ENCODE results near the gene ADAT2. TPM values are rescaled to one million over a fixed set of nuclear protein-coding genes. Genes with fewer than 3 reads are reported as not detected.

The ADAT2 gene
- total and polyA plus RNA-seq, 2 of the 4 experiments (the other 2 are of a cell fraction) = 2.7 to 5.4 TPM

DNA sequence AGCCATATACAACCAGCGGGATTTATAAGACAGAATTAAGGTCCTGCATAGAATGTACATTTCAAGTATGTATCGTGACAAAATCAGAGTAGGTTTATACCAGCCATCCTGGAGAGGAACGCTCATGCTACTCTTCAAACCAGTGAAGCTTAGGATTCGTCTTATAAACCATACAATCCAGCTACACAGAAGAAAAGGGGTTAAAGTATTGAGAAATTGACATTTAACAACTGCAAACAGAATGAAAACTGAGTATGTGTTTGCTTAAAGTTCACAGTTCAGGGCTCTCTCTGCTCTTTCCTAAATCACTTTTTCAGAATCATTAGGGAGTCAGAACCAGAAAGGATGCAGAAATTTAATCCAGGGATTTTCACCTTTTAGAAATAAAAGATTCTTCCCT, 17.9 kb downstream of the ADAT2 start:
- Histone ChIP-seq H2BK120ac (ENCODE audit: low read depth, low read length) (no peak overlapping the region), H3K9ac (ENCODE audit: low read depth, low read length) (no peak overlapping the region), H3K18ac (ENCODE audit: low read depth, low read length) (no peak overlapping the region), H4K91ac (ENCODE audit: insufficient read depth, low read depth, low read length) (no peak overlapping the region), H4K5ac (ENCODE audit: low read depth, low read length) (no peak overlapping the region), H3K23ac (ENCODE audit: low read depth, low read length) (no peak overlapping the region), H2AK9ac (replicated peaks; ENCODE audit: low read depth, low read length, poor library complexity) (no peak overlapping the region), H2AK5ac (ENCODE audit: low read depth, low read length) (no peak overlapping the region), H4K20me1 (ENCODE audit: insufficient read depth, low read length) (no peaks in the 10 kb centered on the region), H3K79me1 (ENCODE audit: low read depth in 1 of 2, low read length in 2 of 2) (no peaks in the 10 kb centered on the region), H4K8ac (ENCODE audit: low read depth in 2 of 2, low read length in 2 of 2) (no peak overlapping the region), H2BK20ac (ENCODE audit: low read depth, low read length) (no peak overlapping the region), H3K9me1 (ENCODE audit: insufficient read depth, low read length) (peaks cover 4% of the 10 kb centered on the region; the same call in 1 of the 2 replicates), H3K4ac (ENCODE audit: low read depth, low read length) (no peak overlapping the region), H3K27ac (ENCODE audit: insufficient read depth, low read length) (no peak overlapping the region), H3K27me3 (ENCODE audit: control insufficient read depth, insufficient read depth, low read length) (no peaks in the 10 kb centered on the region), H3K4me3 (ENCODE audit: insufficient read depth, low read depth, low read length) (no peak overlapping the region), H3K56ac (ENCODE audit: extremely low read depth, insufficient read depth, low read length) (no peak overlapping the region), H3K9me3 (ENCODE audit: control insufficient read depth, insufficient read depth, low read length) (no peaks in the 10 kb centered on the region), H2AFZ (replicated peaks; ENCODE audit: low read length, poor library complexity) (no peak overlapping the region), H2BK15ac (ENCODE audit: low read depth, low read length) (no peak overlapping the region), H3K4me2 (ENCODE audit: low read depth, low read length) (no peak overlapping the region), H3K14ac (replicated peaks; ENCODE audit: low read depth, low read length) (no peak overlapping the region), H3K4me1 (ENCODE audit: control insufficient read depth, insufficient read depth, low read length) (peaks cover 2% of the 10 kb centered on the region; the same call in 1 of the 2 replicates), H2BK5ac (ENCODE audit: low read depth, low read length, poor library complexity, severe bottlenecking) (no peak overlapping the region), H3K36me3 (ENCODE audit: control insufficient read depth, insufficient read depth, low read length) (peaks cover 11% of the 10 kb centered on the region)
- WGBS, 2 experiments (ENCODE audit: extremely low coverage in 2 of 2, insufficient read length in 1 of 2) = no CpG with 5 or more reads among the region's 4 CpGs
- no TSS peak for BruUV-seq (replicated peaks)
- dilution Hi-C loops (cut with HindIII; ENCODE audit: low sequenced_read_pairs, unreplicated experiment) (no loop called here), intact Hi-C loops (cut with micrococcal nuclease) (no loop called here), in situ Hi-C loops (cut with MboI; ENCODE audit: low sequenced_read_pairs) (loop anchor here (10.0 kb wide), 1 partner anchor 958 kb away; no protein-coding TSS in a partner anchor)
- TF ChIP-seq POLR2A (IDR thresholded peaks at IDR 0.05; ENCODE audit: low read depth, low read length) (no peak), NFE2L2 (IDR thresholded peaks at IDR 0.05; ENCODE audit: low read depth, low read length) (no peak), SMC3 (IDR thresholded peaks at IDR 0.05; ENCODE audit: low read depth, low read length) (no peak), CEBPB (IDR thresholded peaks at IDR 0.05; ENCODE audit: low read depth, low read length) (no peak), RFX5 (IDR thresholded peaks at IDR 0.05; ENCODE audit: low read depth, low read length) (no peak), CHD1 (IDR thresholded peaks at IDR 0.05; ENCODE audit: low read depth, low read length) (no peak), MAZ (IDR thresholded peaks at IDR 0.05; ENCODE audit: borderline replicate concordance, low read depth, low read length) (no peak), FOS (IDR thresholded peaks at IDR 0.05; ENCODE audit: low read depth, low read length) (no peak), RAD21 (IDR thresholded peaks at IDR 0.05; ENCODE audit: low read length) (no peak), BHLHE40 (IDR thresholded peaks at IDR 0.05; ENCODE audit: low read depth, low read length) (no peak), MAFK (IDR thresholded peaks at IDR 0.05; ENCODE audit: low read depth, low read length) (no peak), MXI1 (IDR thresholded peaks at IDR 0.05; ENCODE audit: borderline replicate concordance, low read depth, low read length) (no peak), RCOR1 (IDR thresholded peaks at IDR 0.05; ENCODE audit: insufficient replicate concordance, low read length) (no peak)
- TF ChIP-seq, protein P1, sequence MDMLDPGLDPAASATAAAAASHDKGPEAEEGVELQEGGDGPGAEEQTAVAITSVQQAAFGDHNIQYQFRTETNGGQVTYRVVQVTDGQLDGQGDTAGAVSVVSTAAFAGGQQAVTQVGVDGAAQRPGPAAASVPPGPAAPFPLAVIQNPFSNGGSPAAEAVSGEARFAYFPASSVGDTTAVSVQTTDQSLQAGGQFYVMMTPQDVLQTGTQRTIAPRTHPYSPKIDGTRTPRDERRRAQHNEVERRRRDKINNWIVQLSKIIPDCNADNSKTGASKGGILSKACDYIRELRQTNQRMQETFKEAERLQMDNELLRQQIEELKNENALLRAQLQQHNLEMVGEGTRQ (IDR thresholded peaks at IDR 0.05; ENCODE audit: low read depth, low read length) = no peak
- TF ChIP-seq, protein P2, sequence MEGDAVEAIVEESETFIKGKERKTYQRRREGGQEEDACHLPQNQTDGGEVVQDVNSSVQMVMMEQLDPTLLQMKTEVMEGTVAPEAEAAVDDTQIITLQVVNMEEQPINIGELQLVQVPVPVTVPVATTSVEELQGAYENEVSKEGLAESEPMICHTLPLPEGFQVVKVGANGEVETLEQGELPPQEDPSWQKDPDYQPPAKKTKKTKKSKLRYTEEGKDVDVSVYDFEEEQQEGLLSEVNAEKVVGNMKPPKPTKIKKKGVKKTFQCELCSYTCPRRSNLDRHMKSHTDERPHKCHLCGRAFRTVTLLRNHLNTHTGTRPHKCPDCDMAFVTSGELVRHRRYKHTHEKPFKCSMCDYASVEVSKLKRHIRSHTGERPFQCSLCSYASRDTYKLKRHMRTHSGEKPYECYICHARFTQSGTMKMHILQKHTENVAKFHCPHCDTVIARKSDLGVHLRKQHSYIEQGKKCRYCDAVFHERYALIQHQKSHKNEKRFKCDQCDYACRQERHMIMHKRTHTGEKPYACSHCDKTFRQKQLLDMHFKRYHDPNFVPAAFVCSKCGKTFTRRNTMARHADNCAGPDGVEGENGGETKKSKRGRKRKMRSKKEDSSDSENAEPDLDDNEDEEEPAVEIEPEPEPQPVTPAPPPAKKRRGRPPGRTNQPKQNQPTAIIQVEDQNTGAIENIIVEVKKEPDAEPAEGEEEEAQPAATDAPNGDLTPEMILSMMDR (conservative IDR thresholded peaks at IDR 0.05; ENCODE audit: low read depth, low read length) = no peak
- TF ChIP-seq, protein P3, sequence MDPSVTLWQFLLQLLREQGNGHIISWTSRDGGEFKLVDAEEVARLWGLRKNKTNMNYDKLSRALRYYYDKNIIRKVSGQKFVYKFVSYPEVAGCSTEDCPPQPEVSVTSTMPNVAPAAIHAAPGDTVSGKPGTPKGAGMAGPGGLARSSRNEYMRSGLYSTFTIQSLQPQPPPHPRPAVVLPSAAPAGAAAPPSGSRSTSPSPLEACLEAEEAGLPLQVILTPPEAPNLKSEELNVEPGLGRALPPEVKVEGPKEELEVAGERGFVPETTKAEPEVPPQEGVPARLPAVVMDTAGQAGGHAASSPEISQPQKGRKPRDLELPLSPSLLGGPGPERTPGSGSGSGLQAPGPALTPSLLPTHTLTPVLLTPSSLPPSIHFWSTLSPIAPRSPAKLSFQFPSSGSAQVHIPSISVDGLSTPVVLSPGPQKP (IDR thresholded peaks at IDR 0.05; ENCODE audit: borderline replicate concordance, low read depth, low read length) = no peak
- ChIA-PET CTCF (interaction anchor here (1.1 kb wide), 2 partner anchors 10 to 740 kb away, joined by 3 read pairs; no protein-coding TSS in a partner anchor), POLR2A (ENCODE audit: unreplicated experiment) (no interaction called here)
- DNase-seq (no peak), ATAC-seq (ENCODE audit: low read depth) (no peak)
